T1000 (cell line): ENCODE results near the gene ZFYVE28.

Experiments used
- DNase-seq: peaks from one replicate; lab custom pipeline; 2025; ENCODE audit warnings: mixed read lengths; lab: John Stamatoyannopoulos, UW

The ZFYVE28 gene

GRCh38 chr4:2259036-2259540 is 159.4 kb downstream of the ZFYVE28 start:
- no peak for DNase-seq

GRCh38 chr4:2258091-2259035 is 160.1 kb downstream of the ZFYVE28 start:
- no peak for DNase-seq

GRCh38 chr4:2257361-2258081 is 160.9 kb downstream of the ZFYVE28 start:
- no peak for DNase-seq

GRCh38 chr4:2256781-2257191 is 161.7 kb downstream of the ZFYVE28 start:
- no peak for DNase-seq

GRCh38 chr4:2256156-2256731 is 162.2 kb downstream of the ZFYVE28 start:
- DNase-seq = no peak

- DNase-seq = no peak
Measured at GRCh38 chr4:2255501-2256155, 162.8 kb downstream of the ZFYVE28 start.

GRCh38 chr4:2254665-2255500 is 163.6 kb downstream of the ZFYVE28 start:
- no peak for DNase-seq

GRCh38 chr4:2253160-2254084 is 165.0 kb downstream of the ZFYVE28 start:
- no peak for DNase-seq

GRCh38 chr4:2252530-2253091 is 165.8 kb downstream of the ZFYVE28 start:
- DNase-seq = no peak

- DNase-seq = no peak
Measured at GRCh38 chr4:2251795-2252529, 166.5 kb downstream of the ZFYVE28 start.

GRCh38 chr4:2251073-2251794 is 167.2 kb downstream of the ZFYVE28 start:
- no peak for DNase-seq

- DNase-seq = no peak
Measured at GRCh38 chr4:2250357-2251072, 167.9 kb downstream of the ZFYVE28 start.

- no peak for DNase-seq
Measured at GRCh38 chr4:2249526-2250356, 168.7 kb downstream of the ZFYVE28 start.

- no peak for DNase-seq
Measured at GRCh38 chr4:2248821-2249261, 169.6 kb downstream of the ZFYVE28 start.

- DNase-seq = no peak
Measured at GRCh38 chr4:2248044-2248780, 170.2 kb downstream of the ZFYVE28 start.
